ENCODE measurements around the gene RBM33. TPM values are rescaled to one million over a fixed set of nuclear protein-coding genes. Genes with fewer than 3 reads are reported as not detected.

The RBM33 gene
- total RNA-seq, 1 experiment from 2014 or later = 81.8 TPM

GRCh38 chr7:155694851-155695250 lies 50.4 kb downstream of the RBM33 start (continued):
- no peak for TF ChIP-seq ZSCAN18 (CRISPR knock-in tag; IDR thresholded peaks at IDR 0.05)
- no peak for TF ChIP-seq MAX (CRISPR knock-in tag; IDR thresholded peaks at IDR 0.05)
- TF ChIP-seq TCF7 (CRISPR knock-in tag; IDR thresholded peaks at IDR 0.05; ENCODE audit: low read depth) = no peak

GRCh38 chr7:155696747-155697146 lies 52.3 kb downstream of the RBM33 start:
- Mint-ChIP-seq H3K27me3 (ENCODE audit: low read depth) (no peaks in the 10 kb centered on the region), H3K4me3 (no peak overlapping the region), H3K9me3 (no peaks in the 10 kb centered on the region), H3K36me3 (peaks cover 9% of the 10 kb centered on the region), H3K27ac (no peak overlapping the region; the same call in 1 of the 2 replicates), H3K4me1 (peaks cover 38% of the 10 kb centered on the region)
- DNase-seq (ENCODE audit: low spot score) = no peak
- TF ChIP-seq ZMAT4 (CRISPR knock-in tag; IDR thresholded peaks at IDR 0.05) (no peak), CREB1 (CRISPR knock-in tag; IDR thresholded peaks at IDR 0.05) (no peak), NFYB (CRISPR knock-in tag; conservative IDR thresholded peaks at IDR 0.05; ENCODE audit: low read depth) (no peak), ZNF416 (CRISPR knock-in tag; IDR thresholded peaks at IDR 0.05) (no peak), CDX4 (CRISPR knock-in tag; IDR thresholded peaks at IDR 0.05; ENCODE audit: borderline replicate concordance) (no peak)
- ChIA-PET POLR2A (no interaction called here), CTCF (no interaction called here)
- no peak for ATAC-seq

GRCh38 chr7:155698633-155699032 lies 54.2 kb downstream of the RBM33 start:
- CTCF ChIA-PET = interaction anchor here (1.0 kb wide), 1 partner anchor 100 kb away, joined by 3 read pairs; no protein-coding TSS in a partner anchor
- Mint-ChIP-seq H3K27ac (no peak overlapping the region), H3K4me1 (peaks cover 21% of the 10 kb centered on the region), H3K4me3 (no peak overlapping the region), H3K9me3 (no peaks in the 10 kb centered on the region), H3K36me3 (peaks cover 28% of the 10 kb centered on the region), H3K27me3 (ENCODE audit: low read depth) (no peaks in the 10 kb centered on the region)
- TF ChIP-seq MLX (CRISPR knock-in tag; IDR thresholded peaks at IDR 0.05) (no peak), FOXP4 (CRISPR knock-in tag; IDR thresholded peaks at IDR 0.05) (no peak), MAX (CRISPR knock-in tag; IDR thresholded peaks at IDR 0.05) (no peak), SOX15 (CRISPR knock-in tag; IDR thresholded peaks at IDR 0.05) (no peak), IRF1 (CRISPR knock-in tag; IDR thresholded peaks at IDR 0.05) (no peak), SMAD4 (CRISPR knock-in tag; IDR thresholded peaks at IDR 0.05) (no peak), CTCF (IDR thresholded peaks at IDR 0.05) (no peak)
- no peak for ATAC-seq
- POLR2A ChIA-PET = no interaction called here
- DNase-seq (ENCODE audit: low spot score) = no peak

All from WTC11 (cell line).